Activated naive CD4-positive, alpha-beta T cell treated with Interleukin-2 at 50 U/mL for 16 hours (primary cell): ENCODE results near the gene PLAU.

Experiments used
- DNase-seq: peaks from one replicate; pipeline ENCODE4 v3.0.0-alpha.2; 2020

PLAU gene

DNA sequence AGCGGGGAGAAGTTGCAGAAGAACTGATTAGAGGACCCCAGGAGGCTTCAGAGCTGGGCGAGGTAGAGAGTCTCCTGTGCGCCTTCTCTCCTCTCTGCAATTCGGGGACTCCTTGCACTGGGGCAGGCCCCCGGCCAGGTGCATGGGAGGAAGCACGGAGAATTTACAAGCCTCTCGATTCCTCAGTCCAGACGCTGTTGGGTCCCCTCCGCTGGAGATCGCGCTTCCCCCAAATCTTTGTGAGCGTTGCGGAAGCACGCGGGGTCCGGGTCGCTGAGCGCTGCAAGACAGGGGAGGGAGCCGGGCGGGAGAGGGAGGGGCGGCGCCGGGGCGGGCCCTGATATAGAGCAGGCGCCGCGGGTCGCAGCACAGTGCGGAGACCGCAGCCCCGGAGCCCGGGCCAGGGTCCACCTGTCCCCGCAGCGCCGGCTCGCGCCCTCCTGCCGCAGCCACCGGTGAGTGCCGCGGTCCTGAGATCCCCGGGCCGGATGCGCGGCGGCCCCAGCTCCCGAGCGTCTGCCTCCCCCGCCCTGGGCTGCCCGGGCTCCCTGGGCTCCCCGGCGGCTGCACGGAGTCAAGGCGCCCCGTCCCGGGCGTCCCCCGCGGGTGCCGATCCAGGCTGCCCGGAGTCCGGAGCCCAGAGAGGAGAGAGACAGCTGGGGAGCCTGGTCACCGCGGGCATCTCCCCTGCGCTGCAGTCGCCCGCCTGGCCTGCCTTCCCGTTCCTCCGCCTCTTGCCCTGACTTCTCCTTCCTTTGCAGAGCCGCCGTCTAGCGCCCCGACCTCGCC, at the start of gene PLAU:
Gene PLAU (plus strand): TSS at position 369 of the 789 bp plus-strand sequence. CDS start 424 bp downstream, outside the sequence.
- peak; percentile 44 for DNase-seq

DNA sequence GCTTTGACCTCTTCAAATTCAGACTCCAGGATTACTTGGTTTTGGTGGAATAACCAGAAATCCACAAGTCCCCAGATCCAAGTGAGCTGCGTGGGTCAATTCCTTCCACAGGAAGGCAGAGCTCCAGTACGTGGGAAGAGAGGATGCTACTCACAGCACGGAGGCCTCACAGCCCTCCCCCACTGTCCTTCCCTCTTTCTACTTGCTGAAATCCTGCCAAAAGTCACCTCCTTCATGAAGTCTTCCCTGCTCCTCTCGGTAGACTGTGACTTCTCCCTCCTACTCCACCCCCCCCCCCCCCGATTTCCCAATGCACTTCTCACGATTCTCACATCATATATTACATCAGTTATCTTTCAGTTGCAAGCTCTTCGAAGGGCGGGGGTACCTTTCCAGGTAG, 48.9 kb upstream of the PLAU start:
- no peak for DNase-seq

DNA sequence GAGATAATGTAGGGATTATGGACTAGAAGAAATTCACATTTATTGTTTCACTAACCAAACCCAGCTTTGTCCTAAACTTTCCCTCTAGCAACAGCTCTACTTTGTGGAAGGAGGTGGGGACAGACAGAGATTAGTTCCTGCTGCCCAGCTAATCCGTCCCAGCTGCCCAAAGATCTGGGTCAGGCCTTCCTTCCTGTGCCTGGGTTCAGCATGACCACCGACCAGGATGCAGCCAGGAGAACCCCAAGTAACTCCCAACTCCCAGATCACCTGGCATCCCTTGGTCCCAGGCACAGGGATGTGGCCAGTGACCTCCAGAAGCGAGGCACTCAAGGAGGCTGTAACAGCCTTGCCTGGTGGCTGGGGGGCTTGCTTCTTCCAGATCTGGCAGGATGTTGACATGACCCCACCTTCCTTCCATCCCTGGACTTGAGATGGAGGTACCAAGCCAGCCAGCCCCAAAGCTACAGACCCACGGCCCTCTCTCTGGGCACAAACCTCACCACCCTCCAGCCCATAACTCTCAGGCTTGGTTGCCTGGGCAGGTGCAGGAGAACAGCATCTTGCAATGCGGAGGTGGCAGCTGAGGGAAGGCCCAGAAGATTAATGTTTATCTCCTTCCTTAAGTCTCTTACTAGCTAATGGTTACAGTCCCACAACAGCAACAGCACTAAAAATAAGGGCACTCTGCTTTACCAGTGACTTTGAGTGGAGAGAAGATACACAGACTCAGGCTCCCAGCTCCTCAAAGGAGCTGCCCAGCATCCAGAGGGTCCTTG, 47.7 kb upstream of the PLAU start:
- DNase-seq: no peak

DNA sequence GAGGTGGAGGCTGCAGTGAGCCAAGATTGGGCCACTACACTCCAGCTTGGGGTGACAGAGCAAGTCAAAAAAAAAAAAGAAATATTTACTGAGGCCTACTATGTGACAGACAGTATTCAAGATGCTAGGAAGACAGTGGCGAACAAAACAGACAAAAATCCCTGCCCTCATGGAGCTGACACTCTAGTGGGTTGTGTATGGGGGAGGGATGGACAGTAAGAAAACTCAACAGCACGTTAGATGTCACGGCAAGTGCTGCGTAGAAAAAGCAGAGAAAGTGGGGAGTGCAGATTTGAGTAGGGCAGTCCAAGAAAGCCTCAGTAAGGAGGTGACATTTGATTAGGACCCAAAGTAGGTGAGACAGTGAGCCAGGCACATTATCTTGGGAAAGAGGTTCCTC, 46.7 kb upstream of the PLAU start:
- DNase-seq: no peak

DNA sequence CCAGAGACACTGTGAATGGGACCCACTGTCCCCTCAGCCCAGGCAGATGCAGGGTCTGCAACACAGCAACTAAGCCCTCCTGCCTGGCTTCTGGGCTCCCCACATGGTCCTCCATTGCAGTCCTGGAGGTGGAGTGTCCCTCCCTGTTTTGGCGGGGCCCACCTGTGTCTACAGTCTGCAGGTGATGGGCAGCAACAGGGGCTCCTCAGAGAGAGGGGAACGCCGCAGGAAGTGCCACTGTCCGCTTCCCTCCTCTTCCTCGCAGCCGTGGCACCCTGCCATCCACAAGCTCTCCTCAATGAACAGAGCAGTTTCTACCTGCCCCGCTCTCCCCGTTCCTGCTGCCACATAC, 45.8 kb upstream of the PLAU start:
- no peak for DNase-seq

DNA sequence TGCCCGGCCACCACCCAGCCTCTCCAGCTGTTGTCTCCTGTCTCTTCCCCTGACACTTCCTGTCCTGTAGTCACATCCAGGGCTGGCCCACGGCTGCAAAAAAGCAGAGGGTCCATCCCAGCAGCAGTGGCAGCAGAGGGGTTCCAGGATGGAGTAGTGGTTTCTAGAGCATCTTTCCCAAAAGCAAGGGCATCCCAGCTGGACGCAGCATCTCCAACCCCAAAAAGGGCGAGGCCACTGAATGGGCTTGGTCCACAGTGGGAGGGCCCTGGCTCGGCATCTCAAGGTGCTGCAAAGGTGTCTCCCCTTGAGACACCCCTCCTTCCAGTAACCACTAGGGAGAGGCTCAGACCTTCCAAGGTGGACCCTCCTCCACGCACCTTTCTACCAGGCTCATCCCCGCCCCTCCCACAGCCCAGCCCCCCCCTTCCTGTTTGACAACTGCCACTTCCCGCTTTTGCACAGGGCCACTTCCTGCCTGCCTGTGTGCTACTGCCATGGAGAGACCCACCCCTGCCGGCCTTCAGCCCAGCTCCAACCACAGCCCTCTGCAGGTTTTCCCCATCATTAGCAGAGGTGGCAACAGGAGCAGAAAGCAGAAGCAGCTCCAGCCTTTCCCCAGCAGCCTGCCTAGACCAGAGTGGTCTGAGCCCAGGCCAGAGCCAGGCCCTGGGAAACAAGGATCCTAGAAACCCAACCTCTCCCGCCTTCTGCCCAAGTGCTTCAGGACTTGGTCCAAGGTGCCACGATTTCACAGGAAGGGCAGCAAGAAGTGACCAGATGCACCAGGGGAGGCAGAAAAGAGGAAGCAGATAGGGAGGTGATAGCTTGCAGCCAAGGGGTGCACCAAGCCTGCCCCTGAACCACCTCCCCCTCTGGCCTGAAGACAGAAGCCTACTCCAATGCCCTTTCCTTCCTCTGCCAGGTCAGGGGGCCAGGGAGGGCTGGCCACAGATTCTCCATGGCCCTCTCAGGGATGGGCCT, 45.2 kb upstream of the PLAU start:
- DNase-seq: peak; percentile 44

GRCh38 chr10:73866621-73867020, 44.3 kb upstream of the PLAU start:
- DNase-seq: no peak

- no peak for DNase-seq
Observed at GRCh38 chr10:73867126-73867807, 43.7 kb upstream of the PLAU start.

- DNase-seq: no peak
Observed at GRCh38 chr10:73867871-73868631, 42.9 kb upstream of the PLAU start.

GRCh38 chr10:73868655-73869195, 42.2 kb upstream of the PLAU start:
- no peak for DNase-seq

DNA sequence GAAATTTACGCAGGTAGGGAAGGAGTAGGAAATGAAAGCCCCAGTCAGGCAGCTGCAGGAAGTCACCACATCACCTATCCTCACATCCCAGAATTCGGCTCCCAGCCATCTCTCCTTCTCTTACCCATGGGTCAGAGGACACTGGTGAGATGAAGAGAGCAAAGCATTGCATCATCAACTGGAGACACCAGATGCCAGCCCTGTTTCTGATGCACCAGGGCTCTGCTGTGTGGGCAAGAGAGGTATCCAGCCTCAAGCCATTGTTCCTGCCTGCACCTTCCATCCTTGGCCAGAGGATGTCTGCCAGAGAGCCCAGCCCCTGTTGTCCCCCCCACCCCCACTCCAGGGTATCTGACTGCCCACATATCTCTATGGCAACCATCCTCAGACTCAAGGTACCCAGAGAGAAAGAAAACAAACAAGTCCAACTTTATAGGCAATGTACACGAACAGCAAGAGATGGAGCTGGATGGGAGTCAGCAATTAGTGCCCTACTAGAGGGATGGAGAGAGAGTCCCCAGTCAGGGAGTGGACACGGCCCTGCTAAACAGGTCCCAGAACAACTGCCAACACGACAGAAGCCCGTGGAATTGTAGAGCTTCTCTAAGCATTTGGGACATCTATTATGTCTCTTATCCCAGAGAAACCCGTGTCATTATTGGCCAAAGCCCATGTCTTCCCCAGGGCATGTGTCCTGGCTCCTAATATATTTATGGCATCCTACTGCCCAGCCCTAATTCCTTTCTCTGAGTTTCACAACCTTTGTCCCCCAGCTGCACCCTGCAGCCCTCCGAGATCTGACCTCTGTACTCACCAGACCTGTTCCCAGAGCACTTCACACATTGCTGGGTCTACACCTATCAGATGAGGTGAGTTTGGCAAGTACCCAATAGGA, 39.4 kb upstream of the PLAU start:
- no peak for DNase-seq

DNA sequence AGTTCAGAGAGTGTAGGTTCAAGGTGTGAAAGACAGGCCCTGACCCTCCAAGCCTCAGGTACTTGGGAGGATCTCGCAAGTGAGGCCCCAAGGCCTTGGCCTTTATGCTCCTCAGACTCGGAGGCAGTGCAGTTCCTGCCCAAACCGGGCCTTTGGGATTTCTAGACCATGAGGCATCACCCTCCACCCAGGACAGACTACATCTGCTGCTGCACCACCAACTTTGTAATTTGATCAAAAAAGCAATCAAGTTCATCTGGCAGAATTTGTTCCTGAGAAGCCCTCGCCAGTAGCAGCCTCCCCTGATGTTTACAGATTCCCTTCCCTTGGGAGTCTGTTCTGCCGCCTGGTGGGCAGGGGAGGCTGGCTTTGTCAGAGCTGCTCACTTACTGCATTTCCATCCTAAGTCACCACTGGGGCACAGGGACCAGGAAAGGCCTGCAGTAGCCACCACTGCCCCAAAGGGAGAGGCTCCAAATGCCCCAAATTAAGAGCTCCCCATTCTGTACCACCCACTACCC, 38.7 kb upstream of the PLAU start:
- DNase-seq: no peak

- no peak for DNase-seq
Observed at GRCh38 chr10:73873142-73873837, 37.6 kb upstream of the PLAU start.

DNA sequence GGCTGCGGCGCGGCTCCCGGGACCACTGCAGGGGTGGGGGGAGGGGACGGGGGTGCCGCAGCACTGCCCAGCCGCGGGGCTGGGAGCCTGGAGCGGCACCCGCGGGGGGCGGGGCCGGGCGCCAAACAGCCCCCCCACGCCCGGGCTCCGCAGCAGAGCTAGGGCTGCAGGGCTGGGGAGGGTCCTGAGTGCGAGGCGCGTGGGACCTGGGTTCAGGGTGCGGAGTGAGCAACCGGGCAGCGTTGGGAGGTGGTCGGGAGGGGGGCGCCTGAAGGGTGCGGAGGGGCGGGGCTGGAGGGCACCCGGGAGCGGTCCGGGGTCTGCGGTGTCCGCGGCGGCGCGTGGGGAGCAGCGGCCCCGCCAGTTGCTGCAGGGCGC, 37.1 kb upstream of the PLAU start:
- peak; percentile 24 for DNase-seq

- peak; percentile 79 for DNase-seq
Observed at GRCh38 chr10:73874267-73875138, 36.4 kb upstream of the PLAU start, which contains the start of gene CAMK2G. TSS of gene CAMK2G (minus strand) at chr10:73874555. CDS start at chr10:73874461, 94 bp downstream.

DNA sequence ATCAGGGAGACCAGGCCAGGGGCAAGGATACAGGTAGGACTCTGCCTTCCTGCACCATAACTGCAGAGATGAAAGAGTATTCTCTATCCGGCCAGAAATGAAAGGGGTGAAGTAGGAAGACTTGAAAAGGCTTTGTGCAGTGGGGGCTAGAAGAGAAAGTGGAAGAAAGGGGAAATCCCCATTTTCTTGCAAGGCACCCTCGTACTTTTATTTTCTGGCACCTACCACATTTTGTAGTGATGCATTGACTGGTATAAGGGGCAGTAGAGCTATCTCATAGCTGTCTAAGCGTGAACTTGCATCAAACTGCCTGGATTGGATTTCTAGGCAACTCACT, 35.8 kb upstream of the PLAU start:
- no peak for DNase-seq

DNA sequence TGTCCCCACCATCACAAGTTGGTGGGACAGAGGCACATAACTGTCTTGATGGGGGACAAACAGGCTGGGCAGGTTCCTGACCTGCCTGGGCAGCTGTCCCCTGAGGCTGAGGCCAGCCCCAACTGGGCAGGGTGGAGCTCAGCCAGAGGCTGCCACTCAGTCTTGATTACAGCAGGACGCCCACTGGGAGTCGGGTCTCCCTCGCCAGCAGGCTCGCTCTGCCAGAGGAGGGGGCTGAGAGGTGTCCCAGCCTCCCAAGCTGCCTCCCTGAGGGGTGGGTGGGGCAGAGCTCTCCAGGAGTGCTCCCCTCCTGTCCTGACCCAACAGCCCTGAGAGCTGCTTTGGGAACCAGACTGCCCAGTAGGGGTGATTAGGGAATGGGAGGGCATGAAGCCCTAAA, 34.8 kb upstream of the PLAU start:
- no peak for DNase-seq

- DNase-seq: no peak
Observed at GRCh38 chr10:73876566-73876965, 34.4 kb upstream of the PLAU start.
